ENCODE results near the gene RRAGD. TPM values are rescaled to one million over a fixed set of nuclear protein-coding genes. Genes with fewer than 3 reads are reported as not detected.
A peak's percentile ranks its signal among the peaks of the same experiment; 100 is the strongest.

RRAGD gene, protein sequence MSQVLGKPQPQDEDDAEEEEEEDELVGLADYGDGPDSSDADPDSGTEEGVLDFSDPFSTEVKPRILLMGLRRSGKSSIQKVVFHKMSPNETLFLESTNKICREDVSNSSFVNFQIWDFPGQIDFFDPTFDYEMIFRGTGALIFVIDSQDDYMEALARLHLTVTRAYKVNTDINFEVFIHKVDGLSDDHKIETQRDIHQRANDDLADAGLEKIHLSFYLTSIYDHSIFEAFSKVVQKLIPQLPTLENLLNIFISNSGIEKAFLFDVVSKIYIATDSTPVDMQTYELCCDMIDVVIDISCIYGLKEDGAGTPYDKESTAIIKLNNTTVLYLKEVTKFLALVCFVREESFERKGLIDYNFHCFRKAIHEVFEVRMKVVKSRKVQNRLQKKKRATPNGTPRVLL
- 40.4 TPM for total RNA-seq

DNA sequence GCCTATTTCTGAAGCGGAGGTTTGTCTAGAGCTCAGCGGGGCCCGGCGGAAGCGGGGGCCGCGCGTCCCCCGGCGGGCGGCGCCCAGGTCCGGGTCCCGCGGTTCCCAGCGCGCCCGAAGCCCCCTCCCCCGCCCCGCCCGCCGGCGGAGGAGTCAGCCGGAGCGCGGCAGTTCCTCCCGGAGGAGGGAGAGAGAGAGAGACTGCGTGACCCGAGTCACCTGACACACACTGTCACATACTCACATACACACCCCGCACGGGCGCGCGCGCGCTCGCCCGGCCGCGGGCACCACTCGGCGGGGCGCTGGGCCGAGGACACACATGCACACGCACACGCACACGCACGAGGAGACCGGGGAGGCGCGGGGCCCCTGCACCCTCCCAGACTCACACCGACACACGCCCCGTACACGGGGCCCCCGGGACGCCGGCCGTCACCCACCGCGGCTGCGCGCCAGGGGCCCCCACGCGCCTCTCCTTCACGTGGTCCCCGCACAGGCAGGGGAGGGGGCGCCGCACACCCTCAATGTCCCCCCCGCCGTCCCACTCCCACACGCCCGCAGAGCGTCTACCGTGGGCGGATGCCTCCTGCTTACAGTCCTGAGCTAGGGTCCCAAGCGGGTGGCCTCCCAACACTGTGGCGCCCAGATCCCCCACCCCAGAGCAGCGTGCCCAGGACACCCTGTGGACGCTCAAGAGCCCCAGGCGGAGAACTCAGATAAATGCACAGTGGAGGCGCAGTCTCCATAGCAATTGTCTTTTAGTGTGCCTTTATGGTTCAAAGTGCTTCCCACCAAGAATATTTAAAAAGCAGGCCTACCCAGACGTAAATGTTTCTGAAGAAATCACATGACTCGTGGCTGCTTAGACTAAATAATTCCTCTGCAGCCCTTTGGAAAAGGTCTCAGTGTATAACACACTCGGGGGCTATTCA is at the start of gene RRAGD:
TSS of gene RRAGD (minus strand) at position 203 of the 935 bp plus-strand sequence. CDS start 280 bp downstream, outside the sequence.
- ATAC-seq = peak; percentile 96

DNA sequence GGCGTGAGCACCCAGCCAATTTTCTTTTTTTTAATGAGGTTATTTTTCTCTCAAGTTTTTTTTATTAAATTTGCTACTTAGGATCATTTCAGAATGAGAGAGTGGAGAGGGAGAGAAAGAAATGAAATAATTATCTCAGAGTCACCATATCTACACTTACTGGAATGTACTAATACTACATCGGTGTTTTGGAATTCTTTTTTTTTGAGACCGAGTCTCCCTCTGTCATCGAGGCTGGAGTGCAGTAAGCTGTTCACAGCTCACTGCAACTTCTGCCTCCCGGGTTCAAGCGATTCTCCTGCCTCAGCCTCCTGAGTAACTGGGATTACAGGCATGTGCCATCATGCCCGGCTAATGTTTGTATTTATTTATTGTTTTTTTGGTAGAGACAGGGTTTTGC is 48.6 kb upstream of the RRAGD start:
- ATAC-seq = no peak

DNA sequence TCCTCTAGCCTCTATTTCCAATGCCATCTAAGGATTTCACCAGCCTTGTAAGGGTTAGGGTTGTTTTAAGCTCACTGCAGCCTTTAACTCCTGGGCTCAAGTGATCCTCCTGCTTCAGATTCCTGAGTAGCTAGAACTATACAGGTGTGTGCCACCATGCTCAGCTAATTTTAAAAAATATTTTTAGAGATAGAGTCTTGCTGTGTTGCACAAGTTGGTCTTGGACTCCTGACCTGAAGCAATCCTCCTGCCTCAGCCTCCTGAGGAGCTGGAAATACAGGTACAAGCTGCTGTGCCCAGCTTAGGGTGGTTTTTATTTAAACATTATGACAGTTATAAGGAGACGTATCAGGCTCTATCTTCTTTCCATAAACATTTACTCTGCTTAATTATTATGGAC is 47.4 kb upstream of the RRAGD start:
- ATAC-seq = no peak

DNA sequence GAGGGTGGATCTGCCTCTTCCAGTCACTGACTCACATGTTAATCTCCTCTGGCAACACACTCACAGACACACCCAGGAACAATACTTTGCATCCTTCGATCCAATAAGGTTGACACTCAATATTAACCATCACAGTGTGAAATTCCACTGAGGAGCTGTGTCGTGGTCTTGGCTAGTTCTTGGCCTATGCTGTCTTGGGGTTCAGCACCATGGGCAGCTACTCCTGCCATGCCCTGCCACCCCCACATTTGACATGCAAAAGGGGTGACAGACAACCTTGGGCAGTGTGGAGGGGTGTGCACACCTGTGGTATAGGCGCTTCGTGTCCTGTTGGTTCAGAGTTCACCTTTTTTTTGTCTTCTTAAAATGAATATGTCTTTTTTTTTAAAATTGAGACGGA is 46.6 kb upstream of the RRAGD start:
- ATAC-seq = no peak

DNA sequence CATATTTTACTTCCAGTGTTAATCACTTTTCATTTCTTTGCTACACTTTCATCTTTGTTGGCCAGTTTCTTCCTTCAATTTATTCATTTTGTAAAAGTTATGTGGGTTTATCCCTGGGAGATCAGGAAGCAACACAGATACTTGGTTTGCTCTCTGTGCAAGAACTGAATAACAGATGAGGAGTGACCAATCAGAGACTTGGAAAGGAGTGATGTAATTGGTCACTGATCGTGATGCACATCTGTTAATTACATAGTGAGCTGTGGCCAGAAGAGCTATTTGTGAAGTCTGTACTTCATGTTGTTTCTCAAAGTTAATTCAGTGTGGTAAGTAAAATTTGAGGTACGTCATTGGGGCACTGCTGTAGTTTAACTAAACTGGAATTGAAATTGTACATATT is 42.2 kb upstream of the RRAGD start:
- ATAC-seq = no peak

DNA sequence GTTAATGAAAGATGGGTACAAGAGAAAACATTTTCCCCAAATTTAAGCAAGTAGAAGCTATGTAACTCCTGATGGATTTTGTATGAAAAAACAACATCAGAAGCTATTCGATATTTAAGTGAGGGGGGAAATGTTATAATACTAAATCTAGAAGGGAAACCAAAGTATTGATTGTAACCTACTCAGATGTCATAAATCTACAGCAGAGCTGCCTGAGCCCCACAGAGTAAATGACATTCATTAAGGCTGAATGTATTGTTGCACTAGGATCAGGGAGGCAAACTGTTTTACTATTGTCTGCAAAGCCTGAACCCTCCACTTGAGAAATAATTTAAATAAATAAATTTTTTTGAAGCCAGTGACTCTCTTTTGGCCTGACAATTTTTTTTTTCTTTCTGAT is 40.2 kb upstream of the RRAGD start:
- ATAC-seq = no peak

DNA sequence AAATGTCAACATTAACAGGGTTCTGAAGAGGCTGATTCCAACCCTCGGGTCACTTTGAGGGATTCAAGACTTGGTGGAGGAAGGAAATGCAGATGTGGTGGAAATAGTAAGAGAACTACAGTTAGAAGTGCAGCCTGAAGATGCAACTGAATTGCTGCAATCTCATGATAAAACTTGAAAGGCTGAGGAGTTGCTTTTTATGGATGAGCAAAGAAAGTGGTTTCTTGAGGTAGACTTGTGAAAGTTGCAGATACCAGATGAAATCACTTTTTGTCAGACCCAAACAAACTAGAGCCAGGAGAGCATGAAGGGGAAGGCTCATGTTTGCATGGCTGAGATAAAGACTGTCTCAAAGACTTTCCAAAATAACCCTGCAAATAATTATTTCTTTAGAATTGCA is 37.1 kb upstream of the RRAGD start:
- no peak for ATAC-seq

DNA sequence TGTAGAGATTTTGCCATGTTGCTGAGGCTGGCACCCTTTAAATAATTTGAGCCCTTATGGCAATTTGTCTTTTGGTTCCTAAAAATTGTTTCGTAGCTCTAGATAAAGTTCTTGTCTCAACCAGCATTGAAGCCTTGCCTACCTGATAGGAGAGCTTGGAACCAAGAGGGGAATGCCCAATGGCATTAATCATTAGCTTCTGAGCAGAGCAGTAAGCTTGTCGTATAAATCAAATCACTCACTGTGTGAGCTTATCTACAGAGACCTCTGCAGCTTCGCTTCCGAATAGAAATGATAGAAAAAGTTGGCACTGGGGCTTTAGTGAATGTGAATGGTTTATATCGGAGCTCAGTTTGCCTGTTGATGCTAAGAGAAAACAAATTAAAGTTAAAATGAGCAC is 31.6 kb upstream of the RRAGD start:
- peak; percentile 38 for ATAC-seq

DNA sequence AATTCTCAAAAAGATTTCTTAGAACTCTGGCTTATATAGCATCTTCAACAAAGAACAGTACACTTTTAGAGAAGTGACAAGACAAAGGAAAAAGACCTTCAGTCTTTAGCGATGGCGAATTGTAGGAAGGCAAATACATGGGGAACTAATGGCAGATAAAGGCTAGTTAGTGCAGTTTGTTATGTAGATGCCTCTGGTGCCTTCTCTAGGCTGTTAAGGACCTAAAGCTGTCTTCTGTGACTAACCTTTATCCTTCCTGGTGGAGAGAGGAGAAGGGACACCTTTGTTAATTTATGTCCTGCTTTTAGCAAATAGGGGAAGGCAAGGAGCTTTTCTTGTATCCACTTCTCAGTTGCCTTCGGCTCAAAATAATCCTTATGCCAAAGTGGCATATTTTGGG is 28.1 kb upstream of the RRAGD start:
- ATAC-seq = no peak

DNA sequence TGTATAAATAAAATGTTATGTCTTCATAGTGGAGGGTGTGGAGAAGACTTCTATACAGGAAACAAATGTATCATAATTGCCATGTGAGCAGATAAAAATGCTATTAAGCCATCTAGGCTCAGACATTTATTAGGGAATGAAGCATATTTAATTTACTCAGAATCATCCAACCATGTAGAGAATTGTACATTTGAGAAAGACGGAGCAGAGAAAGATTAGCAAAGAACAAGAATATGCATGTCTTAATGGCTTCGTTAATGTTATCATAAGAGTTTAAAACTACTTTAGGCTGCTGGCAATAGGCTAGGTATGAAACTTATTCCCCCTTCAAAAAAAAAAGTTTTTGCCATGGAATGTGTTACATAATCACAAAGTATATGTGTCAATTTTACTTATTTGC is 26.9 kb upstream of the RRAGD start:
- ATAC-seq = peak; percentile 41

DNA sequence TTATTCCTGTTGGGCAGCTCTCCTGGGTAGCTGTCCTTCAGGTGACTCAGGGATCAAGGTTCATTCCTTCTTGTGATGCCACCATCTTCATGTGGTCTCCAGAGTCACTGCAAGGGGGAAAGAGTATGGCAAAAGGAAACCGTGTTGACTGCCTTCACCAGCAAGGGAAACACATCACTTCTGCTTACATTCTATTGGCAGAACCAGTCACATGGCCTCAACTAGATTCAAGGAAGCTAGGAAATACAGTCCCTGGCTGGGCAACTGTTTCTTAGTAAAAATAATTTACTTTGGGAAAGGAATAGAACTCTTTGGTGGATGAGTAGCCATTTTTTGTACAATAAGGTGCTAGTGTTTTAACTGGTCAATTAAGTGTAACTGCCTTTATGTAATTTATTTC is 26.2 kb upstream of the RRAGD start:
- ATAC-seq = no peak

DNA sequence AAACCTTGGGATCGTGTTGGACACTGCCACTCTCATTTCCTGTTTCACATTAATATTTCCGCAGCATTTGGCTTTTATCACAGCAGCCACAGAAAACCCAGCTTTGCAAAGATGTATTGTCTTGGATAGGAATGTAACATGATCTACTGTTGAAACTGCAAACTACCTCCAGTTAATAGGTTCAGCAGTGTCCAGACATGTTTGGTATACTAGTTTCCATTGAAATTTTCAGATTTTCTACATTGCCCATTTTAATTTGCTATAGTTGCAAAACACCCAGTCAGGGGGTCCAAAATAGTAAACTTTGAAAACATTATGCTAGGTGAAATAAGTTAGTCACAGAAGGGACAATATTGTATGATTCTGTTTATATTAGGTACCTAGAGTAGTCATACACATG is 24.2 kb upstream of the RRAGD start:
- no peak for ATAC-seq

DNA sequence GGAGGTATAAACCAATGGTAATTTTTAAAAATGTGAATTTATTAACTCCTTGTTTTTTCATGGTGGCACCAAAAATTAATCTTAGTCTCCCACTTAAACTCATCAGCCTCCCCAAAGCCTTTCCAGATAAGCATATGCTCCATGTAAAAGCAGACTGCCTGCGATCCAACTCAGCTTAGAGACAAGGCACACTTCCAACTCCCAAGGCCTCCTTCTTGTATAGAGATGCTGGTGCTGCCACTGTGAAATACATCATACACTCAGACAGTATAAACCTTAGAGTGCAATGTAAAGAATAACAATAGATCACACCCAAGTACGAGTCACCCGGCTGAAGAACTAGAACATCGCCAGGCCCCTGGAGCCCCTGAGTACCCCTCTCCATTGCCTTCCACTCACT is 22.9 kb upstream of the RRAGD start:
- ATAC-seq = no peak

DNA sequence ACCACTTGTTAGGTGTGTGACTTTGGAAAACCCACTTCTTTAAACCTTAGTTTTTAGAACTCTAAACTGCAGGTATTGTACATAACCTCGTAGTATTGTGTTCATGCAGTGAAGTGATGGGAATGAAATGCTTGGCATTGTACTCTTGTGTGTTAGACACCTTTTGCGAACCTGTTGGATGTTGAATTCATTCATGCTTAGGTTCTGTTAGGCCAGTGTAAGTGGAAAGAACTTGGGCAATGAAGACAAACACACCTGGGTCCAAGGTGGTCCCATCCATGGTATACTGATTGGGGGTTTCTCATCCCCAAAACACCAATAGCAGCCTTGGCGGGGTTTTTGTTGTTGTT is 22.1 kb upstream of the RRAGD start:
- no peak for ATAC-seq

DNA sequence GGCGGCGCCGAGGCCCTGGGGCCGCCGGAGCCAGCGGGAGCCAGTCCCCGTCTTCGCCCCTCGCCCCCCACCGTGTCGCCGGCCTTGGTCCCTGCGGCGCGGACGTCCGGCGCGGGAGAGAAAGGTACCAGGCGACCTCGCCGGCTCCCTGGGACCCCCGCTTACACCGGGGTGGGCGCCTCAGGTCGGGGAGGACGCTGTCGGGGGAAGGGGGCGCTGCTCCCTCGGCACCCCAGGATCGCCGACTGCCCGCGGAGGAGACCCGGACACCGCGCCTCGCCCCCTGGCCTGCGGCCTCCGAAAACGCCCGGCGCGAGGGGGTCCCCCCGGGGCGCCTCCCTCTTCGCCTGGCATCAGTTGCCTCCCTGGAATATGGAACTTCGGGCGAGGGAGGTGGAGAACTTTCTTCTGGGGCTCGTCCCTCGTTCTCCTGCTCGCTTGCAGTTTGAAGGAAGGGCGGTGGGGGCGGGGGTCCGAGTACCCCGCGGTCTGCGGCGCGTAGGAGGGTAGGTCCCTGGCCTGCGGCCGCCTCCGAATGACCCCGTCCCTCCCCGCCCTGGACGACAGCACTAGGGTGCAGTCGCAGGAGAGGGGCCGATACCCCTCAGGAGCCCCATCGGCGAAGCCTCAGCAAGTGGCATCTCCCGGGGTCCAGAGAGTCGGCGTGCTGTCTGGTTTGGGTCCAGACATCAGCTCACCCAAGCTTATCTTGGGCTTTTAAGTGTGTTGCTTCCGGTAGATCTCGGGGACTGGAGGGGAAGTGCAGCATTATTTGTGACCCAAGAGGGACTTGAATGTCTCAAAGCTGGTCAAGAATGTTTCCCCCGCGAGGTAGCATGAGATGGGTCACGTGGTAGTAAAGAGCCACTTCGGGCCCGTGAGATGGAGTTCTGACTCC is 21.4 kb upstream of the RRAGD start:
- peak; percentile 12 for ATAC-seq

DNA sequence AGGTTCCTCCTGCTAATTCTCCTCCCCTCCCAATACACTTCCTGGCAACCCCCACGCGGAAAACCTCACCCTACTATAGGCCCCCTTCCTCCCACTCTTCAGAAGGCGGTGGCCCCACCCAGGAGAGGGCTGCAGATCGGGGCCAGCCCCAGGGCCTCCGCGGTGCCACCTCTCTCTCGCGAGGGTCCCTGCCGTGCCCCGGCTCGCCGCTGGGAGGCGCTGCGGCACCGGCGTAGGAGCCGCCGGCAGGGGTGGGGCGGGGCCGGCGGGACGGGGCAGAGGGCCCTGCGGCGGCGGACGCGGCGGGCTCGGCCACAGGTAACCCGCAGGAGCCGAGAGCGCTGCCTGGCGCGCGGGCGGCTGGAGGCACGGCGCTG is 20.8 kb upstream of the RRAGD start, which contains the start of gene ANKRD6:
TSS of gene ANKRD6 (plus strand) at position 278 of the 377 bp plus-strand sequence. CDS start 133,825 bp downstream, outside the sequence.
- peak; percentile 98 for ATAC-seq

DNA sequence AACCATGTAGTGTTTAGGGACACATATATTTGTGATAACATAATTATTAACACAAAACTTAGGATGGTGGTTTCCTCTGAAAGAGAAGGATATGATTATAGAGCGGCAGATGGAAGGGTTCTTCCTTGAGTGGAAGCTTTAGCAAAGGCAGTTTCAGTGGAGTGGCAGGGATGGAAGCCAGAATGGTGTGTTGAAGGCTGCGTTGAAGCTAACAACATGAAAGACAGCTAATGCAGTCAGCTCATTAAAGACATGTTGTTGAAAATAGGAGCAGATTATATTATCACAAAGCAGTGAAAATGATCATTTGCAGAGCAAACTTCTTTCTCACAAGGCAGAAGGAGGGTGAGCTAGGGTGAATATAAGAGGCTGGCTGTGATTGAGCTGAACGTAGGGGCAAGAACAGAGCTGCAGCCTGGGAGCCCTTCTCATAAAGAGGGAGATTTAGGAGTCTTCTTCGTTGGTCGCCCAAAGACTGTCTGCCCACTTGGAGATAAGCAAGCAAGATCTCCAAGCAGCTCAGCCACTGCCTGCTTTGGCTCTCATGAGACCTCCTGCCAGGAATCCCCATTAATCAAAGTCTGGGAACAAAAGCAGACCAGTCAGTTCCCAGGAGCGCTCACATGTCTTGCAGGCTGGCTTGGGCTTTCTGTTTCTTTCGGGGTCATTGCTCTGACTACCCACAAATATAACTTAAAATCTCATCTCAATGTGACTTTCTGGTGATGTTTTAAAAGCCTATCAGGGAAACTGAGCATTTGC is 18.3 kb upstream of the RRAGD start:
- ATAC-seq = no peak

DNA sequence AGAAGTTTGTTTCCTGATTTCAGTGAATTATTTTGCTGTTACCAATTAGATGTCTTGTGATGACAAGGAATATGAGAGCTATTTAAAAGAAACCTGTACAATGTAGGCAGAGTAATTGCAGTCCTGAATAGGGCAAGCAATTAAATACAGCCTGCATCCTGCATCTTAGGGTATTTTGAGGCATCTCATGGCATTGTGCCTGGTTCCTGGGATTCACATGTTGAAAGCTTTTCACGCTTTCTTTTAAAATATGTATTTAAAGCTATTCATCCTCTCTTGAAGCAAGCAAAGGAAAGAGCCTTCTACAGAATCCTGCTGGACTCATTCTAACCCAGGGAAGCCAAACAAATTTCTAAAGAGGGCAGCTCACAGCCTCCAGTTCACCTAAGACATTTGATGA is 4.7 kb upstream of the RRAGD start:
- no peak for ATAC-seq

DNA sequence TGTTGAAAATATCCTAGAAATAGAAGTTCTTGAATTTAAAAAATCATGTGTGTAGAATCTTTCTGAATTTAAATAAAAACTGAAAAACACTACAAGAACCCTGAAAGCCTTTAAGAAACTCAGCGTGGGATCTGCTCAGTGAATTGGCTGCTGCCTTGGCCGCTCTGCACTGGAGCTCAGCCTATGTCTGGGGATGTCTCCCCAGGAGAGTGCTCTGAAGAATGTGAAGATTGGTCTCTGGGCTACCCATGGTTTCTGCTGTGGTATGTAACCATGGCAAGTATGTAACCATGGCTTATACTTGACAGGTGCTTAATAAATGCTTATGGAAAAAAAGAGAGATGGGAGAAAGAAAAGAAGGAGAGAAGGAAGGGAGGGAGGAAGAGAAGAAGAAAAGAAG is 3.1 kb upstream of the RRAGD start:
- ATAC-seq = no peak

DNA sequence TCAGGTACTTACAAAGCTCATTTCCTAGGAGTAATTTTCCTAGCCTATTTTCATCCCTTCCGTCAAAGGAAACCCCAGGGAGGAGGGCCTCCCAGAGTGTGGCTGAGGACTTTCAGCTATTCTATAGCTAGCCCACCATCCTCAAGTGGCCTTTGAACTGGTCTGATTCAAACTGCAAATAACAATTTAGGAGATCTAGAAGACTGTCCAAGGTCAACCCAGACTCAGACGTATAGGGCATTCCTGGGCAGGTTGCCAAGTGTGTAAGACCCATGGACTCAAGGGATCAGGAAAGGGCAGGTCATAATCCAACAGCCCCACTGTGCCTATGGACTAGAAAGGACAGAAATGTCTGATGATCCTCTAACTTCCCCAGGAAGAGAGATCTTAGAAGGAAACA is 2.1 kb upstream of the RRAGD start:
- no peak for ATAC-seq

DNA sequence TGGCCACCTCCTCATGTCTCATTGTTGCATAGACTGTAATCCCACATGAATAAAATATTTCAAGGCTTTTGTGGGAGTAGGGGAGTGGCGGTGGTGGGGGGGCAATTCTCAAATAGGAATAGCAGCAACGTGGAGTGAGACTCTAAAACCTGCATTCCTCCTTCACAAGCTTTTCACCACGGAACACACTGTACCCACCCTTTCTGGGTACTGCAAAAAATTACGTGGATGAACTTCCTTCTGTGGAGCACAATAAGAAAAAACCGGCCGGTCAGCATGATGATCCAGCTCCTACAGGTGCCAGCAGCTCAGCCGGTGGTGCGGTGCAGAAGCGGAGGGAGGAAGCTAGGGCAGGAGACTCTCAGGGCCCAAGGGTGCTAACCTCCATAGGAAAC is 930 bp upstream of the RRAGD start:
- ATAC-seq = peak; percentile 77

All from esophagus mucosa (tissue), 1 donor.